K562 (cell line): ENCODE measurements around the gene RARA. TPM values are rescaled to one million over a fixed set of nuclear protein-coding genes. Genes with fewer than 3 reads are reported as not detected.

Source experiments
- ATAC-seq: fragments of 200-7000 bp; cut with Tn5 transposase; 3 replicates; pipeline ENCODE4 v1.9.1; 2020; ENCODE audit warnings: moderate library complexity
- BruUV-seq: library from RNA; stranded (reverse); fragments of 400-500 nt; replicated peaks from 2 replicates; lab custom pipeline; 2021; lab: Mats Ljungman, UMichigan
- CTCF ChIA-PET: fragments of 300-600 bp; formaldehyde crosslinking; extraction: SDS; loops from one replicate; lab custom pipeline; 2021; ENCODE audit warnings: low intra/inter-chr PET ratio; lab: Yijun Ruan, JAX
- POLR2A ChIA-PET: fragments of 300-600, 350-650 bp; sonication (Branson Sonifier 250); formaldehyde crosslinking; extraction: SDS; loops from one replicate; lab custom pipeline; 2021; ENCODE audit warnings: antibody characterized with exemption, inconsistent platforms; lab: Yijun Ruan, JAX
- DNase-seq, 4 experiments: peaks; one replicate each; pipeline versions ENCODE4 v3.0.0 to v3.0.0-alpha.2; 2011 to 2018; ENCODE audit warnings: low spot score in 3 of 4, mixed read lengths in 3 of 4; ENCODE audit errors: extremely low read depth in 1 of 4
- FAIRE-seq: peaks from 2 replicates; lab custom pipeline; 2011; peaks lifted over from hg19 to GRCh38; lab: Jason Lieb, UNC
- H2AFZ ChIP-seq: 2 replicates; pipeline ENCODE4 v1.6.0; 2011; ENCODE audit warnings: low read depth, low read length, control low read depth, inconsistent platforms
- H3K27ac ChIP-seq: fragments of 200-600 bp; 3 replicates; pipeline ENCODE4 v1.8.0; 2011; ENCODE audit warnings: low read depth, mild to moderate bottlenecking, control low read depth, inconsistent platforms, low read length, moderate library complexity, mixed read lengths; ENCODE audit errors: extremely low read depth
- H3K27me3 ChIP-seq, 2 experiments: fragments of 300-600 bp in 1 of 2; 2 replicates in 1 of 2; 3 replicates in 1 of 2; pipeline versions ENCODE4 v1.6.0 to v1.8.0; 2011; ENCODE audit warnings: inconsistent platforms in 2 of 2, low read length in 2 of 2, mild to moderate bottlenecking in 1 of 2, mixed read lengths in 1 of 2, moderate library complexity in 1 of 2; ENCODE audit not compliant: control insufficient read depth in 2 of 2, insufficient read depth in 2 of 2
- H3K36me3 ChIP-seq: fragments of 300-600 bp; 3 replicates; pipeline ENCODE4 v1.8.0; 2011; ENCODE audit warnings: mild to moderate bottlenecking, low read length, inconsistent platforms; ENCODE audit not compliant: control insufficient read depth, insufficient read depth
- H3K4me1 ChIP-seq, 2 experiments: fragments of 200-600 bp in 1 of 2; replicated peaks in 1 of 2; 2 replicates in 1 of 2; 3 replicates in 1 of 2; pipeline versions ENCODE4 v1.5.1 to v1.8.0; 2011; ENCODE audit warnings: inconsistent platforms in 2 of 2, low read length in 2 of 2, mild to moderate bottlenecking in 1 of 2, mixed read lengths in 1 of 2, moderate library complexity in 1 of 2; ENCODE audit not compliant: control insufficient read depth in 2 of 2, insufficient read depth in 2 of 2
- H3K4me2 ChIP-seq: 2 replicates; pipeline ENCODE4 v1.6.1; 2011; ENCODE audit warnings: low read length, control low read depth, inconsistent platforms, mixed read lengths; ENCODE audit not compliant: insufficient read depth
- H3K4me3 ChIP-seq: fragments of 200-600 bp; sonication (generic), shearing (Covaris generic); 2 replicates; pipeline ENCODE4 v1.5.1; 2016; ENCODE audit warnings: control low read depth, inconsistent platforms
- H3K79me2 ChIP-seq: fragments of 200-600 bp; 3 replicates; pipeline ENCODE4 v1.8.0; 2011; ENCODE audit warnings: low read length, inconsistent platforms; ENCODE audit not compliant: control insufficient read depth, insufficient read depth
- H3K9ac ChIP-seq, 2 experiments: 2 replicates each; pipeline versions ENCODE4 v1.6.0 to v1.6.1; 2011; ENCODE audit warnings: low read depth in 2 of 2, low read length in 2 of 2, control low read depth in 1 of 2, inconsistent platforms in 1 of 2, mild to moderate bottlenecking in 1 of 2, mixed read lengths in 1 of 2; ENCODE audit not compliant: insufficient read depth in 1 of 2
- H3K9me1 ChIP-seq: one replicate; pipeline ENCODE4 v1.6.0; 2011; ENCODE audit warnings: inconsistent platforms, mild to moderate bottlenecking, low read length, moderate library complexity; ENCODE audit not compliant: control insufficient read depth, insufficient read depth
- H3K9me3 ChIP-seq: replicated peaks from 2 replicates; pipeline ENCODE4 v1.5.1; 2011; ENCODE audit warnings: low read depth, low read length, inconsistent platforms; ENCODE audit not compliant: control insufficient read depth, insufficient read depth
- H4K20me1 ChIP-seq: replicated peaks from 2 replicates; pipeline ENCODE4 v1.6.1; 2011; ENCODE audit warnings: low read length, inconsistent platforms, mixed read lengths; ENCODE audit not compliant: control insufficient read depth, insufficient read depth
- ADNP ChIP-seq: fragments of 200-800 bp; sonication (Bioruptor generic); IDR thresholded peaks from 2 replicates; pipeline ENCODE4 v1.6.1; 2016; ENCODE audit warnings: missing genetic modification characterization, missing compliant biosample characterization
- CC2D1A ChIP-seq: fragments of 450-650 bp; IDR thresholded peaks from 2 replicates; pipeline ENCODE4 v1.6.1; 2017; ENCODE audit warnings: mild to moderate bottlenecking
- CSDE1 ChIP-seq, 2 experiments: fragments of 450-650 bp; IDR thresholded peaks; 2 replicates each; pipeline ENCODE4 v1.6.1; 2016; ENCODE audit warnings: mild to moderate bottlenecking in 1 of 2
- CTCF ChIP-seq, 3 experiments: IDR thresholded peaks in 2 of 3; conservative IDR thresholded peaks in 1 of 3; 2 replicates each; pipeline ENCODE4 v1.5.1; 2011 to 2012; ENCODE audit warnings: low read length in 3 of 3, mild to moderate bottlenecking in 3 of 3, control low read depth in 2 of 3, improper control_type of control experiment in 1 of 3, inconsistent platforms in 1 of 3, low read depth in 1 of 3, mixed read lengths in 1 of 3, moderate library complexity in 1 of 3; ENCODE audit not compliant: insufficient read depth in 2 of 3
- DACH1 ChIP-seq: fragments of 450-650 bp; IDR thresholded peaks from 2 replicates; pipeline ENCODE4 v1.6.1; 2018; ENCODE audit not compliant: partially characterized antibody
- DNMT1 ChIP-seq: fragments of 450-650 bp; IDR thresholded peaks from 2 replicates; pipeline ENCODE4 v1.6.1; 2016; ENCODE audit warnings: antibody characterized with exemption, mild to moderate bottlenecking
- ETV5 ChIP-seq: sonication (generic); formaldehyde crosslinking; IDR thresholded peaks from 2 replicates; pipeline ENCODE4 v1.4.0; 2020; ENCODE audit warnings: low read depth, mild to moderate bottlenecking, missing genetic modification reagents
- LCOR ChIP-seq: sonication (generic); formaldehyde crosslinking; IDR thresholded peaks from 2 replicates; pipeline ENCODE4 v1.8.0; 2022; ENCODE audit warnings: mild to moderate bottlenecking, missing genetic modification reagents
- MCM2 ChIP-seq: fragments of 450-650 bp; IDR thresholded peaks from 2 replicates; pipeline ENCODE4 v1.6.1; 2017; ENCODE audit warnings: low read depth, mild to moderate bottlenecking
- RBM17 ChIP-seq: fragments of 200-400 bp; formaldehyde crosslinking; IDR thresholded peaks from 2 replicates; pipeline ENCODE4 v1.6.1; 2017; ENCODE audit warnings: low read depth, mild to moderate bottlenecking, low read length, borderline replicate concordance
- SMARCE1 ChIP-seq: fragments of 450-650 bp; IDR thresholded peaks from 2 replicates; pipeline ENCODE4 v1.7.1; 2016; ENCODE audit warnings: mild to moderate bottlenecking
- TAF1 ChIP-seq: IDR thresholded peaks from 2 replicates; pipeline ENCODE4 v1.6.1; 2011; ENCODE audit warnings: mild to moderate bottlenecking, low read length, moderate library complexity; ENCODE audit not compliant: insufficient read depth, control insufficient read depth, severe bottlenecking; ENCODE audit errors: extremely low read depth
- TAF7 ChIP-seq: fragments of 450-650 bp; IDR thresholded peaks from 2 replicates; pipeline ENCODE4 v1.6.1; 2016; ENCODE audit warnings: missing genetic modification characterization, missing compliant biosample characterization
- TARDBP ChIP-seq: fragments of 450-650 bp; IDR thresholded peaks from 2 replicates; pipeline ENCODE4 v1.6.1; 2016
- ZFP36 ChIP-seq: fragments of 150-350 bp; IDR thresholded peaks from 2 replicates; pipeline ENCODE4 v1.6.1; 2018; ENCODE audit warnings: low read length, low read depth; ENCODE audit not compliant: partially characterized antibody
- ZNF146 ChIP-seq: IDR thresholded peaks from one replicate; pipeline ENCODE4 v1.6.1; 2018; ENCODE audit warnings: missing compliant biosample characterization; ENCODE audit not compliant: unreplicated experiment
- ZNF239 ChIP-seq: fragments of 250-450 bp; sonication (Bioruptor Pico); IDR thresholded peaks from 2 replicates; pipeline ENCODE4 v1.4.0; 2020; ENCODE audit warnings: mild to moderate bottlenecking
- ZSCAN29 ChIP-seq: fragments of 450-650 bp; IDR thresholded peaks from 2 replicates; pipeline ENCODE4 v1.6.1; 2017
- whole genome bisulfite sequencing: fragments of 100-300 bp; shearing (Covaris generic); methylation state at CpG from one replicate; pipeline ENCODE4 v1.1.6; 2016; ENCODE audit warnings: low coverage, mixed read lengths; ENCODE audit not compliant: insufficient coverage; ENCODE audit errors: missing lambda C conversion rate; 5-methylcytosine and 5-hydroxymethylcytosine counted together
- in situ Hi-C: fragments of 300-500 bp; cut with MboI; formaldehyde crosslinking; loops from 4 replicates; pipeline ENCODE4 v1.15.0; 2018; ENCODE audit warnings: inconsistent platforms, mixed read lengths
- intact Hi-C: fragments of 100-400 bp; cut with micrococcal nuclease; formaldehyde crosslinking; loops from 2 replicates; pipeline ENCODE4 v1.14.2; 2022
- polyA plus RNA-seq, 8 experiments: library from polyadenylated mRNA; depleted of rRNA in 4 of 8; stranded (reverse) in 5 of 8; unstranded in 3 of 8; fragments of >200 nt; fragmentation: Nextera tagmentation in 2 of 8; fragmentation: Illumina TruSeq in 1 of 8; extraction: Ambion mirVana in 2 of 8; extraction: Trizol in 1 of 8; gene quantifications; 2 replicates each; pipeline versions ENCODE4 v1.2.1 to v1.2.3, GENCODE V29; 2011 to 2014; ENCODE audit warnings: inconsistent platforms in 1 of 8, missing spikeins in 1 of 8
- total RNA-seq, 7 experiments: library from RNA; depleted of rRNA in 6 of 7; stranded (reverse); fragments of >200 nt in 6 of 7; fragmentation: Illumina TruSeq in 2 of 7; extraction: Trizol in 2 of 7; gene quantifications; 2 replicates each; pipeline versions ENCODE4 v1.2.1 to v1.2.3, GENCODE V29; 2011 to 2021; ENCODE audit warnings: low replicate concordance in 1 of 7
- TF ChIP-seq, protein P1 (sequence below): sonication (generic); formaldehyde crosslinking; IDR thresholded peaks from 2 replicates; pipeline ENCODE4 v1.8.1; 2023; ENCODE audit warnings: mild to moderate bottlenecking, missing genetic modification reagents
- TF ChIP-seq, protein P2 (sequence below): fragments of 450-650 bp; IDR thresholded peaks from 2 replicates; pipeline ENCODE4 v1.7.0; 2016; ENCODE audit warnings: borderline replicate concordance

Gene RARA
- total and polyA plus RNA-seq, 9 of the 15 experiments (the other 6 are each of a cell fraction or from before 2014, with no cell fraction given) = 0.10 to 28.0 (median 7.9) TPM

GRCh38 chr17:40265337-40265736 lies 43.6 kb upstream of the RARA start:
- 0 out of 2 replicates have a peak, but pooled peaks cover 3% of the 10 kb centered on the region for H4K20me1 ChIP-seq
- no peaks in the 10 kb centered on the region for H3K79me2 ChIP-seq
- no peak overlapping the region; the same call in 1 of the 2 replicates for H3K4me2 ChIP-seq
- H3K9me1 ChIP-seq = no peaks in the 10 kb centered on the region
- ChIA-PET CTCF (no interaction called here), POLR2A (no interaction called here)
- no TSS peak for BruUV-seq
- intact Hi-C loops = no loop called here
- peaks cover 22 to 24% of the 10 kb centered on the region in 2 experiments; a peak in 4 of 5 replicates for H3K4me1 ChIP-seq
- DNase-seq (peak in 3 of 4 experiments; percentile 28 to 52 (median 34)), FAIRE-seq (no peak), ATAC-seq (peak; percentile 67)
- peak overlapping the region; percentile 45; the same call in 1 of the 3 replicates for H3K27ac ChIP-seq
- no peaks in the 10 kb centered on the region for H3K27me3 ChIP-seq
- no peak overlapping the region for H3K4me3 ChIP-seq
- H3K9me3 ChIP-seq = no peaks in the 10 kb centered on the region
- no peak overlapping the region for H2AFZ ChIP-seq
- no peak overlapping the region for H3K9ac ChIP-seq
- WGBS = 29% methylated on average over 5 of the region's 5 CpGs
- H3K36me3 ChIP-seq = peaks cover 52% of the 10 kb centered on the region; the same call in 2 of the 3 replicates
- in situ Hi-C loops = no loop called here
- TF ChIP-seq ZSCAN29 (no peak), MCM2 (no peak), ADNP (tag) (no peak), ETV5 (CRISPR knock-in tag) (no peak), RBM17 (no peak), DNMT1 (no peak), DACH1 (peak; percentile 72), CTCF (IDR thresholded peaks at IDR 0.05 in 2 of 3, conservative IDR thresholded peaks at IDR 0.05 in 1 of 3; ENCODE audit: insufficient read depth in 2 of 3, low read depth in 1 of 3, low read length in 3 of 3) (no peak), TARDBP (no peak), ZFP36 (no peak), TAF7 (tag) (no peak), ZNF239 (CRISPR knock-in tag) (no peak), TAF1 (no peak), CC2D1A (no peak), ZNF146 (CRISPR knock-in tag) (no peak), SMARCE1 (peak; percentile 20; the same call in 1 of the 2 replicates), CSDE1 (IDR thresholded peaks at IDR 0.05) (no peak), LCOR (CRISPR knock-in tag) (no peak)
- TF ChIP-seq, protein P1, sequence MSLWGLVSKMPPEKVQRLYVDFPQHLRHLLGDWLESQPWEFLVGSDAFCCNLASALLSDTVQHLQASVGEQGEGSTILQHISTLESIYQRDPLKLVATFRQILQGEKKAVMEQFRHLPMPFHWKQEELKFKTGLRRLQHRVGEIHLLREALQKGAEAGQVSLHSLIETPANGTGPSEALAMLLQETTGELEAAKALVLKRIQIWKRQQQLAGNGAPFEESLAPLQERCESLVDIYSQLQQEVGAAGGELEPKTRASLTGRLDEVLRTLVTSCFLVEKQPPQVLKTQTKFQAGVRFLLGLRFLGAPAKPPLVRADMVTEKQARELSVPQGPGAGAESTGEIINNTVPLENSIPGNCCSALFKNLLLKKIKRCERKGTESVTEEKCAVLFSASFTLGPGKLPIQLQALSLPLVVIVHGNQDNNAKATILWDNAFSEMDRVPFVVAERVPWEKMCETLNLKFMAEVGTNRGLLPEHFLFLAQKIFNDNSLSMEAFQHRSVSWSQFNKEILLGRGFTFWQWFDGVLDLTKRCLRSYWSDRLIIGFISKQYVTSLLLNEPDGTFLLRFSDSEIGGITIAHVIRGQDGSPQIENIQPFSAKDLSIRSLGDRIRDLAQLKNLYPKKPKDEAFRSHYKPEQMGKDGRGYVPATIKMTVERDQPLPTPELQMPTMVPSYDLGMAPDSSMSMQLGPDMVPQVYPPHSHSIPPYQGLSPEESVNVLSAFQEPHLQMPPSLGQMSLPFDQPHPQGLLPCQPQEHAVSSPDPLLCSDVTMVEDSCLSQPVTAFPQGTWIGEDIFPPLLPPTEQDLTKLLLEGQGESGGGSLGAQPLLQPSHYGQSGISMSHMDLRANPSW (CRISPR knock-in tag) = no peak
- TF ChIP-seq, protein P2, sequence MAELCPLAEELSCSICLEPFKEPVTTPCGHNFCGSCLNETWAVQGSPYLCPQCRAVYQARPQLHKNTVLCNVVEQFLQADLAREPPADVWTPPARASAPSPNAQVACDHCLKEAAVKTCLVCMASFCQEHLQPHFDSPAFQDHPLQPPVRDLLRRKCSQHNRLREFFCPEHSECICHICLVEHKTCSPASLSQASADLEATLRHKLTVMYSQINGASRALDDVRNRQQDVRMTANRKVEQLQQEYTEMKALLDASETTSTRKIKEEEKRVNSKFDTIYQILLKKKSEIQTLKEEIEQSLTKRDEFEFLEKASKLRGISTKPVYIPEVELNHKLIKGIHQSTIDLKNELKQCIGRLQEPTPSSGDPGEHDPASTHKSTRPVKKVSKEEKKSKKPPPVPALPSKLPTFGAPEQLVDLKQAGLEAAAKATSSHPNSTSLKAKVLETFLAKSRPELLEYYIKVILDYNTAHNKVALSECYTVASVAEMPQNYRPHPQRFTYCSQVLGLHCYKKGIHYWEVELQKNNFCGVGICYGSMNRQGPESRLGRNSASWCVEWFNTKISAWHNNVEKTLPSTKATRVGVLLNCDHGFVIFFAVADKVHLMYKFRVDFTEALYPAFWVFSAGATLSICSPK = no peak
